IMR-90 (cell line): ENCODE data around the gene C9orf43. TPM values are rescaled to one million over a fixed set of nuclear protein-coding genes. Genes with fewer than 3 reads are reported as not detected.

ENCODE experiments used
- ATAC-seq: fragments of 200-7000 bp; cut with Tn5 transposase; 2 replicates; pipeline ENCODE4 v1.9.1; 2020; ENCODE audit warnings: low read depth, mild to moderate bottlenecking, moderate library complexity
- BruUV-seq: library from RNA; stranded (reverse); fragments of 400-500 nt; replicated peaks from 2 replicates; lab custom pipeline; 2021; lab: Mats Ljungman, UMichigan
- CTCF ChIA-PET: fragments of 300-600 bp; formaldehyde crosslinking; extraction: SDS; loops from one replicate; lab custom pipeline; 2021; ENCODE audit warnings: antibody characterized with exemption; lab: Yijun Ruan, JAX
- POLR2A ChIA-PET: fragments of 300-600 bp; sonication (Branson Sonifier 250); formaldehyde crosslinking; loops from one replicate; lab custom pipeline; 2022; ENCODE audit warnings: antibody characterized with exemption; ENCODE audit not compliant: unreplicated experiment; lab: Charles Lee
- DNase-seq: peaks from one replicate; pipeline ENCODE4 v3.0.0; 2013
- H2AFZ ChIP-seq: replicated peaks from 2 replicates; pipeline ENCODE3; 2013; ENCODE audit warnings: low read length, mild to moderate bottlenecking; ENCODE audit not compliant: poor library complexity
- H2AK5ac ChIP-seq: 2 replicates; pipeline ENCODE4 v1.6.1; 2013; ENCODE audit warnings: low read depth, low read length, inconsistent platforms
- H2AK9ac ChIP-seq: replicated peaks from 2 replicates; pipeline ENCODE3; 2013; ENCODE audit warnings: mild to moderate bottlenecking, low read depth, low read length, moderate library complexity; ENCODE audit not compliant: poor library complexity
- H2BK120ac ChIP-seq: 2 replicates; pipeline ENCODE4 v1.6.1; 2013; ENCODE audit warnings: low read depth, low read length, inconsistent platforms
- H2BK15ac ChIP-seq: 3 replicates; pipeline ENCODE4 v1.6.1; 2013; ENCODE audit warnings: low read depth, low read length, inconsistent platforms
- H2BK20ac ChIP-seq: 2 replicates; pipeline ENCODE4 v1.6.1; 2013; ENCODE audit warnings: low read depth, mild to moderate bottlenecking, inconsistent platforms, low read length, moderate library complexity
- H2BK5ac ChIP-seq: 2 replicates; pipeline ENCODE4 v1.6.1; 2013; ENCODE audit warnings: mild to moderate bottlenecking, low read depth, low read length, inconsistent platforms; ENCODE audit not compliant: poor library complexity, severe bottlenecking
- H3K14ac ChIP-seq: replicated peaks from 2 replicates; pipeline ENCODE4 v1.6.1; 2013; ENCODE audit warnings: low read depth, low read length, inconsistent platforms
- H3K18ac ChIP-seq: 2 replicates; pipeline ENCODE4 v1.6.1; 2013; ENCODE audit warnings: low read depth, low read length, control low read depth
- H3K23ac ChIP-seq: 2 replicates; pipeline ENCODE4 v1.6.1; 2013; ENCODE audit warnings: low read depth, low read length, inconsistent platforms
- H3K27ac ChIP-seq: 2 replicates; pipeline ENCODE4 v1.5.1; 2013; ENCODE audit warnings: mild to moderate bottlenecking, control low read depth, low read length; ENCODE audit not compliant: insufficient read depth
- H3K27me3 ChIP-seq: 2 replicates; pipeline ENCODE4 v1.6.1; 2013; ENCODE audit warnings: low read length; ENCODE audit not compliant: control insufficient read depth, insufficient read depth
- H3K36me3 ChIP-seq: 2 replicates; pipeline ENCODE4 v1.6.1; 2013; ENCODE audit warnings: low read length, mixed read lengths; ENCODE audit not compliant: control insufficient read depth, insufficient read depth
- H3K4ac ChIP-seq: 2 replicates; pipeline ENCODE4 v1.6.1; 2013; ENCODE audit warnings: low read depth, low read length, inconsistent platforms
- H3K4me1 ChIP-seq: 2 replicates; pipeline ENCODE4 v1.6.1; 2013; ENCODE audit warnings: low read length, mixed read lengths; ENCODE audit not compliant: control insufficient read depth, insufficient read depth
- H3K4me2 ChIP-seq: 2 replicates; pipeline ENCODE4 v1.6.1; 2013; ENCODE audit warnings: low read depth, mild to moderate bottlenecking, control low read depth, low read length, moderate library complexity
- H3K4me3 ChIP-seq: 2 replicates; pipeline ENCODE4 v1.5.1; 2013; ENCODE audit warnings: low read depth, mild to moderate bottlenecking, control low read depth, low read length, moderate library complexity; ENCODE audit not compliant: insufficient read depth
- H3K56ac ChIP-seq: 2 replicates; pipeline ENCODE4 v1.6.1; 2013; ENCODE audit warnings: low read length, inconsistent platforms; ENCODE audit not compliant: insufficient read depth; ENCODE audit errors: extremely low read depth
- H3K79me1 ChIP-seq, 2 experiments: 2 replicates each; pipeline ENCODE4 v1.6.1; 2013; ENCODE audit warnings: low read length in 2 of 2, inconsistent platforms in 1 of 2, low read depth in 1 of 2
- H3K9ac ChIP-seq: 2 replicates; pipeline ENCODE4 v1.6.1; 2013; ENCODE audit warnings: low read depth, low read length, control low read depth
- H3K9me1 ChIP-seq: 2 replicates; pipeline ENCODE4 v1.6.1; 2013; ENCODE audit warnings: low read length, inconsistent platforms; ENCODE audit not compliant: insufficient read depth
- H3K9me3 ChIP-seq: 2 replicates; pipeline ENCODE4 v1.6.1; 2013; ENCODE audit warnings: low read length; ENCODE audit not compliant: control insufficient read depth, insufficient read depth
- H4K20me1 ChIP-seq: 2 replicates; pipeline ENCODE4 v1.6.1; 2013; ENCODE audit warnings: low read length, inconsistent platforms; ENCODE audit not compliant: insufficient read depth
- H4K5ac ChIP-seq: 2 replicates; pipeline ENCODE4 v1.6.1; 2013; ENCODE audit warnings: mild to moderate bottlenecking, low read depth, low read length, control low read depth
- H4K8ac ChIP-seq, 2 experiments: 2 replicates each; pipeline ENCODE4 v1.6.1; 2013; ENCODE audit warnings: low read depth in 2 of 2, low read length in 2 of 2, control low read depth in 1 of 2, inconsistent platforms in 1 of 2
- H4K91ac ChIP-seq: 2 replicates; pipeline ENCODE4 v1.6.1; 2013; ENCODE audit warnings: low read depth, low read length, inconsistent platforms; ENCODE audit not compliant: insufficient read depth
- CHD1 ChIP-seq: IDR thresholded peaks from 2 replicates; pipeline ENCODE4 v1.6.1; 2012; ENCODE audit warnings: low read depth, low read length, improper control_type of control experiment
- FOS ChIP-seq: fragments of 150-350 bp; IDR thresholded peaks from 2 replicates; pipeline ENCODE4 v1.6.1; 2016; ENCODE audit warnings: low read depth, low read length
- MAFK ChIP-seq: IDR thresholded peaks from 2 replicates; pipeline ENCODE4 v1.6.1; 2012; ENCODE audit warnings: low read depth, low read length, improper control_type of control experiment
- MXI1 ChIP-seq: IDR thresholded peaks from 2 replicates; pipeline ENCODE4 v1.6.1; 2012; ENCODE audit warnings: low read depth, mild to moderate bottlenecking, low read length, moderate library complexity, borderline replicate concordance
- NFE2L2 ChIP-seq: fragments of 150-350 bp; IDR thresholded peaks from 2 replicates; pipeline ENCODE4 v1.6.1; 2016; ENCODE audit warnings: low read depth, mild to moderate bottlenecking, low read length
- RAD21 ChIP-seq: IDR thresholded peaks from 2 replicates; pipeline ENCODE4 v1.6.1; 2012; ENCODE audit warnings: low read length, improper control_type of control experiment
- RCOR1 ChIP-seq: IDR thresholded peaks from 2 replicates; pipeline ENCODE4 v1.6.1; 2012; ENCODE audit warnings: mild to moderate bottlenecking, low read length, improper control_type of control experiment; ENCODE audit not compliant: insufficient replicate concordance
- RFX5 ChIP-seq: IDR thresholded peaks from 2 replicates; pipeline ENCODE4 v1.8.0; 2012; ENCODE audit warnings: low read depth, mild to moderate bottlenecking, low read length, moderate library complexity
- USF2 ChIP-seq: fragments of 150-350 bp; IDR thresholded peaks from 2 replicates; pipeline ENCODE4 v1.6.1; 2017; ENCODE audit warnings: mild to moderate bottlenecking, antibody characterized with exemption, low read length, low read depth
- WGBS, 2 experiments: methylation state at CpG; one replicate each; pipeline versions ENCODE4 v1.1.5 to v1.1.7; 2013; ENCODE audit warnings: missing lambda C conversion rate in 2 of 2; ENCODE audit not compliant: insufficient read length in 1 of 2; ENCODE audit errors: extremely low coverage in 2 of 2; 5-methylcytosine and 5-hydroxymethylcytosine counted together
- dilution Hi-C: fragments of 300-500 bp; cut with HindIII; formaldehyde crosslinking; loops from one replicate; pipeline ENCODE4 v1.14.3; 2018; ENCODE audit warnings: low sequenced_read_pairs; ENCODE audit not compliant: unreplicated experiment
- in situ Hi-C: fragments of 300-500 bp; cut with MboI; formaldehyde crosslinking; loops from 3 replicates; pipeline ENCODE4 v1.14.3; 2019; ENCODE audit warnings: low sequenced_read_pairs, inconsistent platforms, mixed read lengths
- intact Hi-C: fragments of 100-400 bp; cut with micrococcal nuclease; formaldehyde crosslinking; loops from 2 replicates; pipeline ENCODE4 v1.10.0; 2022
- polyA plus RNA-seq, 3 experiments: library from polyadenylated mRNA; depleted of rRNA; stranded (reverse); fragments of >200 nt; gene quantifications; 2 replicates each; pipeline ENCODE4 v1.2.3, GENCODE V29; 2012; ENCODE audit warnings: low replicate concordance in 1 of 3
- total RNA-seq: library from RNA; depleted of rRNA; stranded (reverse); fragments of >200 nt; gene quantifications from 2 replicates; pipeline ENCODE4 v1.2.3, GENCODE V29; 2012

C9orf43 gene
- total and polyA plus RNA-seq, 2 of the 4 experiments (the other 2 are of a cell fraction), result 0.36 to 0.46 TPM

- TF ChIP-seq MXI1 (no peak), MAFK (peak; percentile 68), RFX5 (no peak)
Measured at GRCh38 chr9:113454914-113455761, 44.6 kb downstream of the C9orf43 start (continued).

- intact Hi-C loops, result loop anchor here (5.0 kb wide), 2 partner anchors 61 to 111 kb away; no protein-coding TSS in a partner anchor
- in situ Hi-C loops, result no loop called here
- no CpG with 5 or more reads among the region's 2 CpGs for WGBS, 2 experiments
- Histone ChIP-seq H2AK5ac (peak overlapping the region; percentile 18; the same call in 1 of the 2 replicates), H4K8ac (peak overlapping the region; percentile 88 to 93), H3K4me3 (no peak overlapping the region), H2AFZ (peak overlapping the region; percentile 28), H3K4ac (peak overlapping the region; percentile 93), H3K4me1 (peaks cover 15% of the 10 kb centered on the region), H3K14ac (peak overlapping the region; percentile 57), H3K56ac (peak overlapping the region; percentile 80), H2BK20ac (peak overlapping the region; percentile 94), H2BK15ac (peak overlapping the region; percentile 88; the same call in 2 of the 3 replicates), H3K27me3 (no peaks in the 10 kb centered on the region), H4K20me1 (no peaks in the 10 kb centered on the region), H4K5ac (peak overlapping the region; percentile 93; the same call in 1 of the 2 replicates), H3K9ac (no peak overlapping the region), H2BK120ac (peak overlapping the region; percentile 98), H3K27ac (peak overlapping the region; percentile 100), H3K18ac (peak overlapping the region; percentile 100; the same call in 1 of the 2 replicates), H2AK9ac (peak overlapping the region; percentile 47), H3K4me2 (no peak overlapping the region), H4K91ac (peak overlapping the region; percentile 96), H3K9me3 (no peaks in the 10 kb centered on the region), H3K9me1 (peaks cover 7% of the 10 kb centered on the region; the same call in 1 of the 2 replicates), H2BK5ac (peak overlapping the region; percentile 98), H3K23ac (peak overlapping the region; percentile 78; the same call in 1 of the 2 replicates), H3K36me3 (no peaks in the 10 kb centered on the region), H3K79me1 (no peaks in the 10 kb centered on the region)
- ChIA-PET CTCF (interaction anchor here (1.8 to 2.3 kb wide), 2 partner anchors 10 to 135 kb away, joined by 6 to 10 read pairs; no protein-coding TSS in a partner anchor), POLR2A (no interaction called here)
- peak; percentile 70 for ATAC-seq
- dilution Hi-C loops, result no loop called here
- no TSS peak for BruUV-seq
- TF ChIP-seq RAD21 (no peak), CHD1 (no peak), RFX5 (no peak), RCOR1 (no peak), NFE2L2 (no peak), FOS (no peak), MAFK (no peak), USF2 (no peak)
- DNase-seq, result peak; percentile 25
Measured at GRCh38 chr9:113456235-113456634, 45.7 kb downstream of the C9orf43 start.
